Activated CD8-positive, alpha-beta memory T cell treated with anti-CD3 and anti-CD28 coated beads for 1 hour (primary cell): ENCODE data around the gene DAZAP1.
"Not testable (repeated sequence)": the region's sequence is repeated elsewhere in the genome, so short reads cannot be mapped to it uniquely, and the experiment has no call there.

Experiments used
- DNase-seq, 2 donors: peaks; one replicate each; pipeline ENCODE4 v3.0.0-alpha.2; 2020; ENCODE audit warnings: low read depth in 1 of 2; ENCODE audit errors: extremely low read depth in 1 of 2

Gene DAZAP1

DNA sequence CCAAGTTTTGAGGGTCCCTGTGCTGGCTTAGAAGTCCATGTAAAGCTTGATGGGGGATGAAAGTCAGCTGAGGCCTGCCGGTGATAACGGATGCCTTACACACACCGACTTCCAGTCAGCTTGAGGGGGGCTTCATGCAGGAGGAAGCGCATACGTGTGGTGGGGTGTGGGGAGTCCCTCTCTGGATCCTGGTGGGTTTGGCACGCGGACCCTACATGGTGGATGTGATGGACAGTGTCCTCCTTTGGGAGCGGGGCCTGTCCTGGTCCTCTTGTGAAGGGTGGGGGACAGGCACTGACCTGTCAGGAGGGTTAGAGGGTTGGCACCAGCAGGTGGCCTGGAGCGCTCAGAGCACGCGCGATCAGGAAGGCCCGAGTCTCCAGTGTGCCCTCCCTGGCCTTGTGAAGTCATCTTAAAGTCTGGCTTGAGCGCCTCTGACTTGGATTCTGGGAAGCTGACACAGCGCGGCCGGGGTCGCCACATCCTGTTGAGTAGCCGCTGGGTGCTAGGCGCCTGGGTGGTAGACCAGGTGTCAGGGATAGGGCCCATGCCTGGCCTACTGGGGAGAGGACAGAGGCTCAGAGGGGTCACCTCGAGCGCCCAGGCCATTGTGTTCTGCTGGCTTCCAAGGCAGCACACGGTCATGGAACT is 2.9 kb downstream of the DAZAP1 start:
- DNase-seq = no peak

DNA sequence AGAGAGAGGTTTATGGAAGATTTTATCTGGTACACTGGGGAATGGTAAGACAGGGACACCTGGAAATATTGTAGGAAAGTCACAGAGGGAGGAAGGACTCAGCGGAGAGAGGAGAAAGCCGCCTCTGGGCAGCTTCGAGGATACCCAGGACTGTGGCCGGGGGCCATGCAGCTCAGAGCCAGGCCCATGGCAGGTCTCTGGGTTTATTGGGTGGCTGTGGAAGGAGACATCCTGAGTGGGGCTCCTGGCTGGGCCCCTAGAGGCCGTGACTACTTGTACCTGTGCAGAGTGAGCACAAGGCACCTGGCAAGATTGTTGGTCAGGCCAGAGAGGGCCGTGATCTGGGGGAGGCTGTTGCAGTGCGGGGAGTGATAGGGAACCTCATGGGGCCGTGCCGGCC is 3.4 kb downstream of the DAZAP1 start:
- DNase-seq = no peak

DNA sequence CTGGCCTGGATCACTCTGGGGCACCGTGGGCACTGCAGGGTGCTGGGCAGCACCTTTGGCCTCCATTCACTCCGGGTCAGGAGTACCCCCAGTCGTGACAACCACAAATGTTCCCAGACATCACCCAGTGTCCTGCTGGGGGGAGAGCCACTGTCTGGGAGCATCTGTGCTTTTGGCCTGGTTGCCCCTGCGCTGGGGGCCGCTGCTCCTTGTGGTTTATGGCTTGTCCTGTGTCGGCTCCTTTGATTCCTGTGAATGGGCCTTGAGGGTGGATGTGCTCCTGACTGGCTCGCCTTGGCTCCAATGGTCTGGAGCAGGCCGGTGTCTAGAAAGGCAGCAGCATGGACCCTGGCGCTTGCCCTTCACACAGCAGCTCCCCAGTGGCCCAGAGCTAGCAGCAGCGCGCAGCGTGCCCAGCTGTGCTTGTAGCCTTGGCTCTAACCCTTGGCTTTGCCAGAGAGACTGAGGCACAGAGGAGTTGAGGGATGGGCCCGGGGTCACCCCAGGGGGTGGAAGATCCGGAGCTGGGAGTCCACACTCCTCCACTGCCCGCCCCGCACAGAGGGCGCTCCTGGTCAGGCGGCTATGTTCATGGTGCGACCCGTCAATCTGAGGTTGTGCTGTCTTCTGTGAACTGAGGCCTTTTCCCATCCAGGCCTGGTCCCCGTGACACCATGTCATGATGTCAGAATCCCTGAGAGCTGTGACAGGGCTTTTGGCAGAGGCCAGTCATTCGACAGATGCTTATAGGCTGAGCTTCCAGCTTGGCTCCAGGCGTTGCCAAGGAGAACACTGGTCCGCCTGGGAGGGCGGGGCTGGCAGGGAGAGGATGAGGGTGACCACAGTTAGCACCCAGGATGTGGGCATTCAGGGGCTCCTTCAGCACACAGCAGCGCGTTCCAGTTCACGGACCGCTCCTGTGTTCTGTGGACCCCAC is 4.1 kb downstream of the DAZAP1 start:
- no peak for DNase-seq

DNA sequence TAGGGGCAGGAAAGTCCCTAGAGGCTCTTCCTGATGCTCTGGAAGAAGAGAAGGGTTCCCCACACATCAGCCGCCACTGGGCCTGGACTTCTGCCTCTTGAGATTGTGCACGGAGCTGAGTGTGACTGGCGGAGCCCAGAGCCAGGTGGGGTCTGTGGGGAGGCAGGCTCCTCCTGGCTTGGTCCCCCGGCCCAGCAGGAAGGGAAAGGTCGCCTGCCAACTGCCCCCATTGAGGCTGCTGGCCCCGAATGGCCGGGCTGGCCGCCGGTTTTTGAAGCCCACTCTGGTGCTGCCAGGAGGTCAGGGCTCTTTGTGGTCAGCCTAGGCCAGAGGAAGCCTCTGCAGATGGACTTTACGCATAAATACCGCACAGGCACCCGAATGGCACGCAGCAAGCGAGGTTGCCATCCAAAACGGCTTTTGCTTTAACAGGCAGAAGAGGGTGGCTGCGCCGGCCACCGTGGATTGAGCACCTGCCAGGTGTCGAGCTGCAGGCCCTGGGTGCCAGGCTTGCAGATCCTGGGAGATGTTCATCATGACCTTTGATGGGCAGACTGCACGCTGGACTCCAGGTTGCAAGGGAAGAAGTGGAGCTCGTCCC is 5.0 kb downstream of the DAZAP1 start:
- no peak for DNase-seq

DNA sequence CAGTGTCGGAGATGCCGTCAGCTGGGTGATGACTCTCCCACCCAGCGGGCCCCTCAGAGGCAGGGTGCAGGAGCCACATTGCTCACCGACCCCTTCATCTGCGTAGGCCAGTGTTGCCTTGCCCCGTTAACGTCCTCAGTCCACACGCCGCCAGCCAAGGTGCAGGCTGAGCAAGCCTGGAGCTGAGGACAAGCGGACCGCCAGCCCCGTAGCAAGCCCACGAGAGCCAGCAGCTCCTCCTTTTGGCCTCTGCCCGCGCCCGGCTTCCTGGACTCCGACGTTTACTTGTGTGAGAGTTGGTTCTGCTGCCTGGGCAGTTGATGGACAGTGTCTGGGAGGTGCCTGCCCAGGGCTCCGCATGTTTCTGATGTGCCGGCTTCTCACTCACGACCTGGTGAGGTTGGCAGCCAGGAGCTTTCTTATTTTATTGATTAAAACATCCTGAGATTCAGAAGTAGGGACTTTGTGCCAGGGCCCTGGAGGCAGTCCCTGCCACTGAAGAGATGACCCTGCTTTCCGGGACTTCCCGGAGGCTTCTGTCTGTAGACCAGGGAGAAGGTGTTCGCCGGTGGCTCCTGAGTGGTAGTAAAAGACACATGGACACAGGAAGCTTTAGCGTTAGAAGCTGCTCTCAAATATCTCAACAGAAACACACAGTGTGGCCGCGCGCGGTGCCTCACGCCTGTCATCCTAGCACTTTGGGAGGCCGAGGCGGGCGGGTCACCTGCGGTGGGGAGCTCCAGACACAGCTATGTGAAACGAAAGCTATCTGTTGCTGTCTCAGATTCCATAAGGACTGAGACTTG is 5.8 kb downstream of the DAZAP1 start:
- no peak for DNase-seq

DNA sequence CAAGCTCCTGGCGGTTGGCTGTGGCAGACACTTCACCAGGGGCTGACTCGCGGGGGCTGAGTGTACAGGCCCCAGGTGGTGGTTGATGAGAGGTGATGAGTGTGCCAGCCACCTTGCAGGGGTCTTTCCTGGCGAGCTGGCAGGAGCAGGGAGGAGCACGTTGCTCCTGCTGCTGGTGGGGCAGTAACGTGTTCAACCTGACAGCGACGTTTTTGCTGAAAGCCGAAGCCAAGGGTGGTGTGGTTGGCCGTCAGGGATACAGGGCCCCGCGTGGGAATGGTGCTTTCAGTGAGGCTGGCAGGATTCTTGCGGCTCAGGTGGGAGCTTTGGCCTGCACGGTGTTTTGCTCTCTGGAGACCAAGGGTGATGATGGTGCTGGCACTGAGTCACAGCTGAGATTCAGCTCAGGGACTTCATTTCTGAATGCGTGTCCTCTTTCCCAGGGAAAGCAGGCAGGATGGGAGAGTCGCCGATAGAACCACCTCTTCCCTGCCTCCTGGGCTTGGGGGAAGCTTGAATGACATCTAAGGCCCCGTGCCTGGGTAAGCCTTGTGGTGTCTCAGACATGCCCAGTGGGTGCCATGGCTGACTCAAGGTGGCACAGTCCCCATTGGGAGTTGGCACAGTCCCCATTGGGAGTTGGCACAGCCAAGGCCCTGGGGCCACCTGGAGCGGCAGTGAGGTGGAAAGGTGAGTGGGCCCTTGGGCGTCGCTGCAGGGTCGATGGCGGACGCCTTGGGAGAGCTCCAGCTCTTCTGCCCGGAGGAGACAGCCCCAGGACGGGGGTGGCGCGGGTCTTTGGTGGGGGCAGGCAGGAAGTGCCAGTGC is 8.8 kb downstream of the DAZAP1 start:
- DNase-seq = no peak

DNA sequence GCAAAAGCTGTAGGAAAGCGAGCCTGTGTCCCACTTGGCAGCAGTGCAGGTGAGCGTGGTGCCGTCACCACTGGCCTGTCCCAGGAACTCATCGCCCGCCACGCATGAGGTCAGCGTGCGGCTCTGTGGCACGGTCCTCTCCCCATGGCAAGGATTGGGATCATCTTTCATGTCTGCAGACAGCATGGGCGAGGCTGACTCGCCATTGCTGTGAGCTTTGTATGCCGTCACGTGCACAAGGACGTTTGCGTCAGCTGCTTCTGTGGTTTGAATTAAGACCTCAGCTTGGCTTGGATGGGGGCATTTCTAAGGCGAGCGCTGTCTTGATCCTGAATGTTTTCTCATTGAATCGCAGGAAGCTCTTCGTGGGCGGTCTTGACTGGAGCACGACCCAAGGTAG is 9.8 kb downstream of the DAZAP1 start:
- no peak for DNase-seq

DNA sequence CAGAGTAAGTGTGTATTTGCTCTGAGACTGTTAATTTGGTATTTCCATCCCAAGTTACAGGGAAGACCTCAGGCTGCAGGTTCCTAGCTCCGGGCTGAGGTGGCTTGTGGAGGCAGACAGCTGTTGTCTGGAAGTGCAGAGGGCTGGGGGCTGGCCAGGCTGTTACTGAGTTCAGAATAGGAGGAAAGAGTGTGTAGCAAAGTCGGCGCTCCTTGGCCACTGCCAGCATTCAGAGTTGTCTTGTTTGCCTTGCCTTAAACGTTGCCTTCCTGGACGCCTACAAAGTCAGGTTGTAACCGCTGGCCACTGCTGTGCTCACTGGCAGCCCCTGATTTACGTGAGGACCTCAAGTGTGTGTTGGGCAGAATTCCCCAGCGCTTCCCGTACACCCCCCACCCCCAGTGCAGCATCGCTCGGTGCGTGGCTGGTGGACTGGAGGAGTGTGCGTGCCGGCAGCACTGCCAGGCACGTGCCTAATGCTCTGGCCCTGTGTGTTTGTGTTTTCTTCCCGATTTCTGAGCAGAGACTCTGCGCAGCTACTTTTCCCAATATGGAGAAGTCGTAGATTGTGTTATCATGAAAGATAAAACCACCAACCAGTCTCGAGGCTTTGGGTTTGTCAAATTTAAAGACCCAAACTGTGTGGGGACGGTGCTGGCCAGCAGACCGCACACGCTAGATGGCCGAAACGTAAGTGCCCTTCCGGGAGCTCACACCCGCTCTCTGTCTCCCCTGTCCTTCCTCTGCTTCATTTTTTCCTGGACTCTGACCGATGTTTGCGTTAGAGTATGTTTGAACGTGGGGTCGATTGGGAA is 10.5 kb downstream of the DAZAP1 start:
- DNase-seq = no peak

DNA sequence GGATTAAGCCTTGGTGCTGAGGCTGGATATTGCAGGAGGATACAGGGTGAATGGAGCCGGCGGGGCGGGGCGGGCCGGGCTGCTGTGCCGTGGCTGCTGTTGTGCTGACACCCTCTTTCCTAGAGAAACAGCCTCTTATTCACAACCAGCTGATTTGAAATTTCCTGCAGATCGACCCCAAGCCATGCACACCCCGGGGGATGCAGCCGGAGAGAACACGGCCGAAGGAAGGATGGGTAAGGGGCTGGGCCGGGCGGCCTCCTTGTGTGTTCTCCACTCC is 11.1 kb downstream of the DAZAP1 start:
- no peak for DNase-seq

DNA sequence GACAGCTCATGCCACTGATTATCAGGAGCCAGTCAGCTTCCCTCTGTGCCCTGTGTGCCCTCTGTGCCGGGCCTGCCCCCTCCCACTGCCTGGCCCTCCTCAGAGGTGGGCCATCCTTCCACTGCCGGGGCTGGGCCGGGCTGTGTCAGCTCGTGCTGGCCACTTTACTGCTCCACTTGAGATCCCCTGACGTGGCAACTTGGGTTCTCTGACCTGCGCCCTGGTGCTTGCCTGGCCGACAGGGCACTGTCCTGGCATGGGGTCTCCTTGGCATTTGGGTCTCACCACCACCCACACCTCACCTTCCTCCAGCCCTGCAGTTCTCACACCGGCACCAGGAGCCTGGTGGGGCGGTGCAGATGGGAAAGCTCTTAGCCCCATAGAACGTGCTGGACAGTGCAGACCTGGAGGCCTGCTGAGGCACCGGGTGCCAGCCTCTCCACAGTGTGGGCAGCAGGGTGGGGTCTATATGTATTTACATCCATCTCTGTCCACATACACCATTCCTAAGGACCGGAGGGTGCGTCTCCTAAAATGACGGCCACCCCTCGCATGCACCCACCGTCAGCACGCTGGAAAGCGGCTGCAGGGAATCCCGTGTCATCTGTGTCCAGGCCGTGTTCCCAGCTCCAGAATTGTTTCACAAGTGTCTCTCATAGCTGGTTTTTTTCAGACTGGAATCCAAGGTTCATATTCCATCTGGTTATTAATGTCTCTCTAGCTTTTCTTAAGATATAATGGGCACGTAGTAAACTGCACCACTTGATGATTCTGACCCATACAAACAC is 11.8 kb downstream of the DAZAP1 start:
- no peak for DNase-seq

DNA sequence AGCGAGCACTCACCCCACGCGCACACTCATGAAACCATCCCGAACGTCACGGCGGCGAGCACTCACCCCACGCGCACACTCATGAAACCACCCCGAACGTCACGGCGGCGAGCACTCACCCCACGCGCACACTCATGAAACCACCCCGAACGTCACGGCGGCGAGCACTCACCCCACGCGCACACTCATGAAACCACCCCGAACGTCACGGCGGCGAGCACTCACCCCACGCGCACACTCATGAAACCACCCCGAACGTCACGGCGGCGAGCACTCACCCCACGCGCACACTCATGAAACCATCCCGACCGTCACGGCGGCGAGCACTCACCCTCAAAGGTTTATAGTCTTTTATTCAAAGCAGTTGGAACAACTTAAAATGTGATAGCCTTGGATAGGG is 12.7 kb downstream of the DAZAP1 start:
- not testable (repeated sequence) for DNase-seq

DNA sequence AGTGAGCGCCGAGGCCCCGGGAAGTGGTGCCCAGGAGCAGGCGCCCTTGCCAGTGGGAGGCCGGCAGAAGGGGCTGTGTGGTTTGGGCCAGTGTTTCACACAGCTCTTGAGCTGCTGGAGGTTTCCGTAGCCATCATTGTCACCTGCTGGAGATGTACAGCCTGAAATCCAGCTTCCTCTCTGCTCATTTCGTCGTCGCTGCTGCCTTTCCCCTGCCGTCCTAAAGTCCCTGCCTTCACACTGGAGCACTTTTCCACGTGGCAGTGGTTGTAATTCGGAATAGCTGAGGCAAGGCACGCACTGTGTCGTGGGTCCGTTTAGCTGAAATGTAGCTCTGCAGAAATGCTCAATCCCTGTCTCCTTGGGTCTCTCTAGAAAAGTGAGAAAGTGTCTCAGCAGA is 13.2 kb downstream of the DAZAP1 start:
- no peak for DNase-seq

DNA sequence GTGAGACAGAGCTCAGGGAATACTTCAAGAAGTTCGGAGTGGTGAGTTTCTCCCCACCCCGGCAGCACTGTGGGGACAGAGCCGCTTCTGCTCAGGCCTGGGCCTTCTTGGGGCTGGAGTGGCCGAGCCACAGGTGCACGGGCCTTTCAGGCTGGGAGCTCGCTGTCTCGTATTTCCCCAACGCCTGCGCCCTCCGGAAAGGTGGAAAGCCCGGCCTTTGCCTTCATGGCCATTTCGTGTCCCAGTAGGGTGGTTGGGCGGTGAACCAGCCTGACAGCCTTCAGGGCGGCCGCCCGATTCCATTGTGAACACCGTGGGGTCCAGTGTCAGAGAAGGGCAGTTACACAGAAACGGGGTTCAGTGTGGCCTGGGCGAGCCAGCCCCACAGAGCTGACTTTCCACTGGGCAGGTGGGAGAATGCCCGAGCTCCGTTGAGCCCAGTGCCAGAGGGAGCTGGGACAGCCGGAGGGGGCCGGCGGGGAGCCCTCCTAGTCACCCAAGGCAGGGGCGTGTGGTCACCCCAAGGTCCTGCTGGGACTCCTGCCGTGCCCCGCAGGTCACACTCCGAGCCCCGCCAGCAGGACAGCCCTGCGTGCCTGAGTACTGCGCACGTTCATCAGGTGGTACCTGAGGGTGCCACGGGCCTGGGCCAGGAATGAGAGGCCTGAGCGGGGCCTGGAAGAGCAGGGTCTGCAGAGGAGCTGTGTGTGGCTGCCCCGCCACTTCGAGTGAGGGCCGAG is 14.0 kb downstream of the DAZAP1 start:
- no peak for DNase-seq

DNA sequence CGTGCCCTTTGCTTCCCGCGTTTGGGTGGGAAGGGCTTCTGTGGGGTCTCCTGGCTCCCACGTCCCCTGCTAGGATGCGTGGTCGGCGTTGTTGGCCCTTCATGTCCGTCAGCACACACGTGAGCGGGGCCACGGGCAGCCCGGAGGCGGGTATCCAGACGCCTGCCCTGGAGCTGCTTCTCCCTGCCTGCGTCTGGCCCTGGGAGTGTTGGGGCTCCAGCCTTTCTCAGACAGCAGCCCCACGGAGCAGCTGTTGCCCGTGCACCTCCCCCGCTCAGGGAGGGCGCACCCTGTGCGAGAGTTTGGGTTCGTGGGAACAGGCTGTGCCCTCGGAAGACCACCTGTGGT is 14.5 kb downstream of the DAZAP1 start:
- no peak for DNase-seq

DNA sequence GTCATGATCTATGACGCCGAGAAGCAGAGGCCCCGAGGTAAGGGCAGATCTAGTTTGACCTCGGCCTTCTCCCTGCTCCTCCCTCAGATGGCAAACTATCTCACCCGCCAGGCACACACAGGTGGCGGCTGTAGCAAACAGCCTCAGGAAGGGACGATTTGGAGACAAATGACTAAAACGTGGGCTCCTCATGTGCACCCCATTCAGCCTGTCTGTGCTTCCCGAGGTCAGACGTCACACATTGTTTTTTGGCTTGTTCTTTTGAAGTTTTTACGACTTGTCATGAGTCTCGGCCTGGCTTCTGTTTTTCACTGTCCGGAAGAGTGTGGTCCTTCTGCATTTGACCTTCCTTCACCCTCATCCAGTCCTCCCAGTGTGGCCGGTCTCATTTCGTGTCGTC is 15.0 kb downstream of the DAZAP1 start:
- no peak for DNase-seq

DNA sequence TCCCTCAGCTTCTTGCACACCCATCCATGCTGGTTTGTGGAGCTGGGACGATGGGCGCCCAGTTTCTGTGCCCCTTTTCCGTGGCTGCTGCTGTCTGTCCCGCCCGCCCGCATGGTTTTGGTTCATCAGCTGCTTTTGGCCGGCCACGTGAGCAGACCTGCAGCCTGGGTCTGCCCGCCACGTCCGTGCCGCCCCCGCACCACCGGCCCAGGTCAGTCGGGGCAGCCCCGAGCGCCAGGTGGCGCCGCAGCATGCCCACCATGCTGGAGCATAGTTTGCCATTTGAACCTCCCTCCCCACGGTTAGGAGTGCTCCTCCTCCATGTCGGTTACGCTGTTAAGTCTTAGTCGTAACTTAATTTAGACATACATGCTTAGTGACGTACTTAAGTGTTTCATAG is 15.6 kb downstream of the DAZAP1 start:
- DNase-seq = no peak

DNA sequence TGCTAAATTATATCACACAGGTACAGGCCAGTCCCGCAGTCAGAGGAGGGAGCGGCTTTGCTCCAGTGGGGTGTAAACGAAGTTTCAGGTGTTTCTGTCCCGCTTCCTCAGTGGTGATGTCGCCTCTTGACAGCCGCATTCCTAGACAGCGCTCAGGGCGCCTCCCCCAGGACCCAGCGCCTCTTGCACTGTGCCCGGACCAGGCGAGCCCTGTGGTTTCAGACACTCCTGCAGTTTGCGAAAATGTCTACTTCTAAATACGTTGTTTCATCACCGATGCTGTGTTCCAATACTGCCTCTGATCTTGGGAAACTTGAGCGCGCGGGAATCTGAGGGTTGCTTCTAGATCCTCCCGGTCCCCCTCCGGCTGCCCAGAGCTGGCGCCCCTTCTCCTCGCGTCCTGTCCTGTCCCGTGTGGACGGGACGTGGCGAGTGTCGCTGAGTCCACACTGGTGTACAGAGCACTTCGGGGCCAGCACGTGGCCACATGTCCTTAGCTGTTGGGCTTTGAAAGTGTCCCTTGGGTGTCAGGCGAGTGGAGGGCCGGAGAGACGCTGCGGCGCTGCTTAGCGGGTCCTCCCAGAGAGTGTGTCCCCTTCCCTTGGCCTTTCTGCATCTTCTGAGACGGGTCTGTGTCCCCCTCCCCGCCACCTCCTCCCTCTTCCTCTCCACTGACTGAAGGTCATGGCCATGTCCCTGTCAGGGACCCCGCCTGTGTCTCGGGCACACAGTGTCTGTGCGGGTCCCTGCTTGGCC is 16.2 kb downstream of the DAZAP1 start:
- DNase-seq = no peak
